HG02623 (cell line): Measurements from ENCODE around the gene ABAT.
"Not testable (repeated sequence)": the region's sequence is repeated elsewhere in the genome, so short reads cannot be mapped to it uniquely, and the experiment has no call there.

ENCODE experiments used
- ATAC-seq: cut with Tn5 transposase; IDR thresholded peaks from one replicate; pipeline ENCODE4 v1.9.1; 2021; ENCODE audit warnings: moderate library complexity; ENCODE audit not compliant: unreplicated experiment

ABAT gene

GRCh38 chr16:8678068-8678927 lies 3.9 kb downstream of the ABAT start:
- ATAC-seq, result no peak

- ATAC-seq, result no peak
Measured at GRCh38 chr16:8679151-8679550, 4.7 kb downstream of the ABAT start.

GRCh38 chr16:8682551-8683259 lies 8.3 kb downstream of the ABAT start:
- ATAC-seq, result no peak

- no peak for ATAC-seq
Measured at GRCh38 chr16:8683640-8684039, 9.2 kb downstream of the ABAT start.

GRCh38 chr16:8685617-8686016 lies 11.2 kb downstream of the ABAT start:
- no peak for ATAC-seq

GRCh38 chr16:8686031-8686621 lies 11.7 kb downstream of the ABAT start:
- ATAC-seq, result no peak

GRCh38 chr16:8686879-8687278 lies 12.5 kb downstream of the ABAT start:
- no peak for ATAC-seq

- ATAC-seq, result no peak
Measured at GRCh38 chr16:8689686-8690085, 15.3 kb downstream of the ABAT start.

- ATAC-seq, result no peak
Measured at GRCh38 chr16:8691728-8692127, 17.3 kb downstream of the ABAT start.

- ATAC-seq, result no peak
Measured at GRCh38 chr16:8694795-8695728, 20.6 kb downstream of the ABAT start.

- ATAC-seq, result no peak
Measured at GRCh38 chr16:8696880-8697279, 22.5 kb downstream of the ABAT start.

- ATAC-seq, result no peak
Measured at GRCh38 chr16:8697965-8698364, 23.5 kb downstream of the ABAT start.

GRCh38 chr16:8703693-8704092 lies 29.3 kb downstream of the ABAT start:
- ATAC-seq, result no peak

GRCh38 chr16:8704098-8704497 lies 29.7 kb downstream of the ABAT start:
- ATAC-seq, result no peak

GRCh38 chr16:8705100-8705822 lies 30.8 kb downstream of the ABAT start:
- not testable (repeated sequence) for ATAC-seq

- ATAC-seq, result no peak
Measured at GRCh38 chr16:8708536-8708935, 34.1 kb downstream of the ABAT start.

GRCh38 chr16:8712589-8713361 lies 38.4 kb downstream of the ABAT start:
- no peak for ATAC-seq

GRCh38 chr16:8713635-8714172 lies 39.3 kb downstream of the ABAT start:
- no peak for ATAC-seq

GRCh38 chr16:8714174-8714573 lies 39.8 kb downstream of the ABAT start:
- no peak for ATAC-seq
